Activated naive CD4-positive, alpha-beta T cell treated with anti-CD3 and anti-CD28 coated beads, Interleukin-2, amount 10 ng/mL, durations not matched to agents 7 days and 5 days (primary cell): ENCODE data around the gene PARVB.

Experiments
- CTCF ChIA-PET: fragments of 350-600 bp; sonication (Branson Sonifier 250); formaldehyde crosslinking; loops from one replicate; lab custom pipeline; 2021; ENCODE audit warnings: antibody characterized with exemption; lab: Charles Lee
- DNase-seq: peaks from one replicate; pipeline ENCODE4 v3.0.0-alpha.2; 2020
- H3K27ac Mint-ChIP-seq: one replicate; pipeline ENCODE4 v1.8.0; 2021; ENCODE audit warnings: mild to moderate bottlenecking, moderate library complexity, mixed read lengths
- H3K27me3 Mint-ChIP-seq: one replicate; pipeline ENCODE4 v1.8.0; 2021; ENCODE audit warnings: mild to moderate bottlenecking, mixed read lengths
- H3K36me3 Mint-ChIP-seq: one replicate; pipeline ENCODE4 v1.8.0; 2021; ENCODE audit warnings: mixed read lengths
- H3K4me1 Mint-ChIP-seq: one replicate; pipeline ENCODE4 v1.8.0; 2021; ENCODE audit warnings: mixed read lengths
- H3K4me3 Mint-ChIP-seq: one replicate; pipeline ENCODE4 v1.8.0; 2021; ENCODE audit warnings: mild to moderate bottlenecking, moderate library complexity, mixed read lengths
- H3K9me3 Mint-ChIP-seq: one replicate; pipeline ENCODE4 v1.8.0; 2021; ENCODE audit warnings: mixed read lengths

PARVB gene

DNA sequence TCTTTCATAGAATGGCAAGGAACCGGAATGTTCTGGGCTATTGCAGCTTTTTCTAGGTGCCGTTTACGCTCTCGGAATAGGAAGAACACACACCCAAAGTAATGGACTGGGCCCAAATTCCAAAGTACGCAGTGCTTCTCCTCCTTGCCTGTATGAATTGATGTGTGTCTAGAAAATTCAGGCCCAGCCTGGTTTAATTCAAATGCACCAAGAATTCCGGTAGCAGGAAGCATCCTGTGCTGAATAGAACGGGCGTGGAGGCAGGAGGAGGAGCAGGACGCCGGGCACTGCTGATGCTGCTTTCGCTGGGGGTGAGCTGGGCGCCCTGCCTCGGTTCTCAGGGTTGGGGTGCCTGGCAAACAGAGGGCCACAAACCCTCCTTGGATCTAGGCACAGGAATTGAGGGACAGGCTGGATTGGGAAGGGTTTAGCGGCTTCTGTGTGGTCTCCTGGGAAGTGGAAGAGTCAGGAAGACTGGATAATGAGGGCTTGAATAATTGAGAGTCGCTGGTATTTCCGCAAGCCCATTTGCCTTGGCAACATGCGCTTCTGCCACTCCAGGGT is 2.0 kb downstream of the PARVB start:
- Mint-ChIP-seq H3K36me3 (no peaks in the 10 kb centered on the region), H3K4me1 (peaks cover 42% of the 10 kb centered on the region), H3K9me3 (no peaks in the 10 kb centered on the region), H3K27ac (peak overlapping the region; percentile 85), H3K4me3 (peak overlapping the region; percentile 76), H3K27me3 (peaks cover 35% of the 10 kb centered on the region)
- no peak for DNase-seq
- CTCF ChIA-PET, result interaction anchor here (2.7 kb wide), 1 partner anchor 33 kb away, joined by 14 read pairs; no protein-coding TSS in a partner anchor

DNA sequence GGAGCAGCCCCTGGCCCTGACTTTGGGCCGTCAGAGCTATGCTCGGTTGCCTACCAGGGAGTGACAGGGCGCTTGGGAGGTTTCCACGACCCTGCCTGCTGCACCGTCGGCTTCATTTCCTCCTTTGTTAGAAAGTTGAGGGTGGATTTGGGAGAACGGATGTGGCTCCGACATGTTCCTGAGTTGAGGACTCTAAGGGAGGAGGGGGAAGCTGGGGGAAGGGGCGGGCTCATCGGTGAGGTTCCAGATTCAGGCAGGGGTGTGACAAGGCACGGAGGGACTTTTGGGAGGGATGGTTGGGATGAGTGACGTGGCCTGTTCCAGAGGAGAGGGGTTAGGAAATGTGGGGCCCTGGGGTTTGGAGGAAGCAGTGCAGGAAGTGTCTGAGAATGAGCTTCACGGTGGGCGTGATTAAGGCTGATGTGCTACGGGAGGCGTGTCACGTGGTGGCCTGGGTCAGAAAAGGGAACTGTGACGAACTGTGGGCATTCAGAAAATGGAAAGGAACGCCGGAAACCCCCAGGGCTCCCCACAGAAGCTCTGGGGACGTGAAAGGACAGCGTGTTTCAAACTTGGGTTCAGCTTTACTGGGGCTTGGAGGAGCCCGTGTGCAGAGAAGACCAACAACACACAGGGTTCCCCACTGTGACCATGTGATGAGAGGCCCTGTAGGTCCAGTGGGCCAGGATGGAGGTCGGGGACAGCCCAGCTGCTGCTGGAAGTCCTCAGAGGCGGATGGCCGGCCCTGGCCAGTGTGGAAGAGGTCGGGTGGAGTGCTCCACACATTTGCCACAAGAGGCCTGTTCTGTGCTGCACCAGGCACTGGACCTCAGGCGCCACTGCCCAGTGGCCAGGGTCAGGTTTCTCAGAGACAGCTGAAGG is 2.8 kb downstream of the PARVB start:
- Mint-ChIP-seq H3K27me3 (peaks cover 35% of the 10 kb centered on the region), H3K4me3 (peak overlapping the region; percentile 58), H3K27ac (peak overlapping the region; percentile 85), H3K36me3 (no peaks in the 10 kb centered on the region), H3K4me1 (peaks cover 49% of the 10 kb centered on the region), H3K9me3 (no peaks in the 10 kb centered on the region)
- peak; percentile 79 for DNase-seq
- CTCF ChIA-PET, result interaction anchor here (2.7 kb wide), 1 partner anchor 34 kb away, joined by 14 read pairs; no protein-coding TSS in a partner anchor

DNA sequence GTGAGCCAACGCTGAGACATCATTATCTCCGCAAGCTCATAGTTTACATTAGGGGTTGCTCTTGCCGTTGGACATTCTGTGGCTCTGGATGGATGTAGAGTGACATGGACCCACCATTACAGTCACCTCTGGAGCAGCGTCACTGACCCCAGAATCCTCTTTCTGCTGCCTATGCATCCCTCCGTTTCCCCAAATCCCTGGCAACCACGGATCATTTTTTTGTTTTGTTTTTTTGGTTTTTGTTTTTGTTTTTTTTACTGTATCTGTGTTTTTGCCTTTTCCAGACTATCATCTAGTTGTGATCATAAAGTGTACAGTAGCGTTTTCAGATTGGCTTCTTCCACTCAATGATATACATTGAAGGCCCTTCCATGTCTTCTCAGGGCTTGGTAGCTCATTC is 4.0 kb downstream of the PARVB start:
- no peaks in the 10 kb centered on the region for H3K9me3 Mint-ChIP-seq
- H3K27me3 Mint-ChIP-seq, result peaks cover 32% of the 10 kb centered on the region
- H3K4me1 Mint-ChIP-seq, result peaks cover 54% of the 10 kb centered on the region
- CTCF ChIA-PET, result interaction anchor here (0.5 to 2.7 kb wide), 2 partner anchors 35 to 608 kb away, joined by 3 to 14 read pairs; no protein-coding TSS in a partner anchor
- H3K36me3 Mint-ChIP-seq, result no peaks in the 10 kb centered on the region
- no peak for DNase-seq
- H3K4me3 Mint-ChIP-seq, result no peak overlapping the region
- H3K27ac Mint-ChIP-seq, result no peak overlapping the region

DNA sequence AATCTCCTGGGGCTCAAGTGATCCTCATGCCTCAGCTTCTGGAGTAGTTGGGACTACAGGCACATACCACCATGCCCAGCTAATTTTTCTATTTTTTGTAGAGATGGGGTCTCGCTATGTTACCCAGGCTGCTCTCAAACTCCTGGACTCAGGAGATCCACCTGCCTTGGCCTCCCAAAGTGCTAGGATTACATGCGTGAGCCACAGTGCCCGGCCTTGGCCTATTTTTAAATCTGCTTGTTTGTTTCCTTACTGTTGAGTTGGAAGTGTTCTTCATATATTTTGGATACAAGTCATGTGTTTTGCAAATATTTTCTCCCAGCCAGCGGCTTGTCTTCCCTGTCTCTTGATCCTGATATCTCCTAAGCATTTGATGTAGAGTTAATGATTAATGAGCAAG is 5.0 kb downstream of the PARVB start:
- H3K4me3 Mint-ChIP-seq, result no peak overlapping the region
- no peak overlapping the region for H3K27ac Mint-ChIP-seq
- no peak for DNase-seq
- peaks cover 27% of the 10 kb centered on the region for H3K27me3 Mint-ChIP-seq
- peaks cover 49% of the 10 kb centered on the region for H3K4me1 Mint-ChIP-seq
- no peaks in the 10 kb centered on the region for H3K36me3 Mint-ChIP-seq
- CTCF ChIA-PET, result no interaction called here
- no peaks in the 10 kb centered on the region for H3K9me3 Mint-ChIP-seq

DNA sequence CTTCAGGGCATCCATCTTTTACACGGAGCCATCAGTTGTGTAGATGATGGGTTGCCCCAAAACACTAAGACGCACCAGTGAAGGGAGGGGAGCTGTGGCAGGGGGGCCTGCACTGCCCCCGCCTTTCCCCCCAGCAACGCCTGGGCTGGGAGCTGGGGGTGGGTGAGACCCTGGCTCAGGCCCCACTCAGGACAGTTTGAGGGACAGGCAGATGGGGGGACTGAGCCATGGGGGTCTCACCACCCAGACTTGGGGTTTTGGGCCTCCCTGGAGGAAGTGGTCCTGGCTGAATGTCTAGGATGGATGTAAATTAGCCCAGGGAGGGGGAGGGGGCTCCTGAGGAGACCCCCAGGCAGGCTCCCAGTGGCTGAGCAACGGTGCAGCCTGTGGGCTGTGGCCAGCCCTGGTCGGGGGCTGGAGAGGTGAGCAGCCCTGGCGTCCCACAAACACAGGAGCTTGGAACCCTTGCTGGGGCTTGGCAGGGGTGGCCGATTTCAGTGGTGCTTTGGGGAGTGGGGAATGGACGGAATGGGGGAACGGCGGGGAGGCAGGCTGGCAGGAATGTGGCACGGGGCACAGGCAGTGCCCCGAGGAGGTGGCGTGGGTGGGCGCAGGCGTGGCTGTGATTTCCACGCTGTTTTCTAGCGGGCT is 6.1 kb downstream of the PARVB start:
- Mint-ChIP-seq H3K27ac (no peak overlapping the region), H3K36me3 (no peaks in the 10 kb centered on the region), H3K9me3 (no peaks in the 10 kb centered on the region), H3K4me1 (peaks cover 46% of the 10 kb centered on the region), H3K4me3 (no peak overlapping the region), H3K27me3 (peaks cover 20% of the 10 kb centered on the region)
- no peak for DNase-seq
- CTCF ChIA-PET, result interaction anchor here (1.8 kb wide), 1 partner anchor 52 kb away, joined by 4 read pairs; no protein-coding TSS in a partner anchor

DNA sequence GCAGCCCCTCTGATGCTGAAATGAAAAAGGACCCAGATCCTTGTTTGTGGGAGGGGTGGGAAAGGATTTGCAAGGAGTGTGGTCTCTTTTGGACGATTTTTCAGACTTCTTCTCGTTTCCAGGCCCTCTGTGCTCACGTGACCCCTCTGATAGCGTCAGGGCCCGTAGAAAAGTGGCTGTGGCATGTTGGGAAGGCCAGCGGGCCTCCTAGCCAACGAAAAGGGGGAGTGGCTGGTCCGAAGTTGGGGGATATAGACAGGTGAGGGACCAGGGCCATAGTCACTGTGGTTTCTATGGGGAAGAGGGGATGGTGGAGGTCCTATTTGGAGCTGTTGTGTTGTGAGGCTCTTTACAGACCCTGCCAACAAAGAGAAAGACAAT is 6.6 kb downstream of the PARVB start:
- no peaks in the 10 kb centered on the region for H3K36me3 Mint-ChIP-seq
- no peak overlapping the region for H3K27ac Mint-ChIP-seq
- H3K4me1 Mint-ChIP-seq, result peaks cover 42% of the 10 kb centered on the region
- H3K27me3 Mint-ChIP-seq, result peaks cover 15% of the 10 kb centered on the region
- no peak overlapping the region for H3K4me3 Mint-ChIP-seq
- CTCF ChIA-PET, result interaction anchor here (1.8 kb wide), 1 partner anchor 51 kb away, joined by 4 read pairs; no protein-coding TSS in a partner anchor
- DNase-seq, result no peak
- H3K9me3 Mint-ChIP-seq, result no peaks in the 10 kb centered on the region

DNA sequence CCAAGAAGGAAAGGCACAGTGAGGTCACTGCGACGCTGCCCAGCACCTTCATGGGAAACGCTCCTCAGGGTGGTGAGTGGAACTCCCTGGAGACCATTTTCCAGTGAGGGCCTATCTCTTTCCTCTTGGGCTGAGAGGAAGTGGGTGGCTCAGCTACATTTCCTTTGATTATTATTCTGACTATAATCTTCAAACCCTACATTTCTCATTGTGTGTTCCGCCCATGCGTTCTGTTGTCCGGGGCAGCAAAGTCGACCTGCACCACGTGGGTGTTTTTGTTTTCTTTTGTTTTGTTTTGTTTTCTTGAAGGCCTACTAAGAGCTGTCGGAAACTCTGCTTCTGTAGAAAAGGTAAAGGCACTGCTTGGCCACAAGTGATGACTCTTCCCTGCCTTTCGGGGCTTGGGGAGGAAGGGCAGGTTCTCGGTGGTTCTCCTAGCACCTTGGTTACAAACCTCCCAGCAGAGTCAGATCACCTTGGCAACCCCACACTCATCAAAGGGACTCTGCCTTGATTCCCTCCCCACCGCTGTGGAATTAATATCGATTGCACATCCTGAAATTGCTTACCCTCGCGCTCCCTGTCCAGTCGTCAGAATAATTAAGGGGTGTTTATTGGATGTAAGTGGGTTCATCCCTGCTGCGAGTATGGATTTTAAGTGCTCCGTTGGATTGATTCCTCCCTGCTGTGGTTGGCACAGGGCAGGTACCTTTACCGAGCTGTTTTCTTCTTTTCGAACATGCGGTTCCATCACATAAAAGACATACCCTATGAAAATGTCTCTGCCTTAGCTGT is 7.3 kb downstream of the PARVB start:
- H3K27me3 Mint-ChIP-seq, result peaks cover 10% of the 10 kb centered on the region
- CTCF ChIA-PET, result interaction anchor here (1.8 kb wide), 1 partner anchor 51 kb away, joined by 4 read pairs; no protein-coding TSS in a partner anchor
- peaks cover 36% of the 10 kb centered on the region for H3K4me1 Mint-ChIP-seq
- peak; percentile 35 for DNase-seq
- H3K4me3 Mint-ChIP-seq, result no peak overlapping the region
- H3K9me3 Mint-ChIP-seq, result no peaks in the 10 kb centered on the region
- no peaks in the 10 kb centered on the region for H3K36me3 Mint-ChIP-seq
- H3K27ac Mint-ChIP-seq, result peak overlapping the region; percentile 61

DNA sequence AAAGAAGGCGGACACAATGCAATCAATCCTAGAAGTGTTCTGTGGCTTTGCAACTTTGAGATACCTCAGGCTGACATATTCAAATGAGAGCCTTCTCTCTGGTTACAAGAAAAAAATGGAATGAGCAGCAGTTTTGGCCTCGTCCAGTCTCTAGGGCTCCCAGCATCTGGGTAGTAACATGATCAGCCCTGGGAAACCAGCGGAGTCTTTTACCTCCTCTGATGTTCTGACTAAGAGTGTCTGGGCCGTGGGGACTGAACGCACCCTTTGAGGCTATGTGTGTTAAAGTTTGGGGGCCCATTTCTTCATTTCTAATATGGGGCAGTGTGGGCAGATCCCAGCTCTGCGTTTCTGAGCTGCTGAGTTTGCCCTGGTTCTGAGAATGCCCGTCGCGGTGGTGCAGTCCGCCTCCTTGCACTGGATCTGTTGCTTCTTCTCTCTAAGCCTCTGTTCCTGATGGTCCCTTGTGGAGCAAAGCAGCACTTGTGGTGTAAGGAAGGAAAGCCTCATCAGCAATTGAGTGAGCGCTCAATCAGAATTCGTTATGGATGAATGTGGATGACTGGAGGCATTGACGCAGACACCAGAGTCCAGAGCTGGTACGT is 8.1 kb downstream of the PARVB start:
- DNase-seq, result no peak
- Mint-ChIP-seq H3K27ac (no peak overlapping the region), H3K9me3 (no peaks in the 10 kb centered on the region), H3K4me1 (peaks cover 27% of the 10 kb centered on the region), H3K4me3 (no peak overlapping the region), H3K27me3 (peaks cover under 1% of the 10 kb centered on the region), H3K36me3 (no peaks in the 10 kb centered on the region)
- CTCF ChIA-PET, result interaction anchor here (1.4 to 1.8 kb wide), 2 partner anchors 50 to 54 kb away, joined by 3 to 4 read pairs; no protein-coding TSS in a partner anchor

DNA sequence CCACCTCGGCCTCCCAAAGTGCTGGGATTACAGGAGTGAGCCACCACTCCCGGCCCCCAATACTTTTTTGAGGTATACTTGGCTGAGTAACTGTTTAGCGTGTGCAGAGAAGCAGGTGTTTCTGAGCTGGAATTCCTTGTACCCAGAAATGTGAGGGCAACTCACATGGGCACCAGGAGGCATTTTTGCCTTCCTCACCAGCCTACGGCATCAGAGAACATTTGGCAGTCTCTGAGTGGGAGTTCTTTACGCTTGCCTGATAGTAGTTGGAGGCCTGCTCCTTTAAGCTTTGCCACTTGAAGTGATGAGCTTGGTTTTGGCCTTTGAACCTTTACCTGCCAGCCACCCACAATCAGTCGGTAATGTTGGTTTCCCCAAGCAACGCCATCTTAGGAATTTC is 9.2 kb downstream of the PARVB start:
- peaks cover 3% of the 10 kb centered on the region for H3K27me3 Mint-ChIP-seq
- no peak overlapping the region for H3K27ac Mint-ChIP-seq
- H3K9me3 Mint-ChIP-seq, result no peaks in the 10 kb centered on the region
- H3K4me1 Mint-ChIP-seq, result peaks cover 19% of the 10 kb centered on the region
- no peak overlapping the region for H3K4me3 Mint-ChIP-seq
- no peak for DNase-seq
- CTCF ChIA-PET, result interaction anchor here (1.3 to 1.4 kb wide), 3 partner anchors 10 to 52 kb away, joined by 3 read pairs; no protein-coding TSS in a partner anchor
- no peaks in the 10 kb centered on the region for H3K36me3 Mint-ChIP-seq

DNA sequence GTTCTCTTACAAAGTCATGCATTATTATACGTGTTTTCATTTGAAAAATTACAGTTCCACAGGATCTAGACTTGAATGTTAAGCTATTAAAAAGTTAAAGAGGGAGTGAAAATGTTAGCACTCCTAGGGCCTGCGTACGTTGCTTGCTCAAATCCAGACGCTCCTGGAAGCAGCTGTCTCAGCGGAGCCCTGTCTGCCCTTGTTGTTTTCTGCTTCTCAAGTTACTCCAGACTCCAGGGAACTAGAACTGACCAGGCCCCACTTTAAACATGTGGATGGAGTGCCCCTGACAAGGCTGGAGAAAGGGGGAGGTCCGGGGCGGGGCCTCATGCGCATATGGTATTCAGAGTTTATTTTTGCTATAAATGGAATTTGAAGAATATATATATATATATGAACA is 9.6 kb downstream of the PARVB start:
- H3K9me3 Mint-ChIP-seq, result no peaks in the 10 kb centered on the region
- CTCF ChIA-PET, result interaction anchor here (1.3 kb wide), 2 partner anchors 9 to 17 kb away, joined by 3 read pairs; no protein-coding TSS in a partner anchor
- no peak for DNase-seq
- no peak overlapping the region for H3K27ac Mint-ChIP-seq
- H3K4me1 Mint-ChIP-seq, result peaks cover 18% of the 10 kb centered on the region
- peaks cover 7% of the 10 kb centered on the region for H3K27me3 Mint-ChIP-seq
- no peaks in the 10 kb centered on the region for H3K36me3 Mint-ChIP-seq
- no peak overlapping the region for H3K4me3 Mint-ChIP-seq

DNA sequence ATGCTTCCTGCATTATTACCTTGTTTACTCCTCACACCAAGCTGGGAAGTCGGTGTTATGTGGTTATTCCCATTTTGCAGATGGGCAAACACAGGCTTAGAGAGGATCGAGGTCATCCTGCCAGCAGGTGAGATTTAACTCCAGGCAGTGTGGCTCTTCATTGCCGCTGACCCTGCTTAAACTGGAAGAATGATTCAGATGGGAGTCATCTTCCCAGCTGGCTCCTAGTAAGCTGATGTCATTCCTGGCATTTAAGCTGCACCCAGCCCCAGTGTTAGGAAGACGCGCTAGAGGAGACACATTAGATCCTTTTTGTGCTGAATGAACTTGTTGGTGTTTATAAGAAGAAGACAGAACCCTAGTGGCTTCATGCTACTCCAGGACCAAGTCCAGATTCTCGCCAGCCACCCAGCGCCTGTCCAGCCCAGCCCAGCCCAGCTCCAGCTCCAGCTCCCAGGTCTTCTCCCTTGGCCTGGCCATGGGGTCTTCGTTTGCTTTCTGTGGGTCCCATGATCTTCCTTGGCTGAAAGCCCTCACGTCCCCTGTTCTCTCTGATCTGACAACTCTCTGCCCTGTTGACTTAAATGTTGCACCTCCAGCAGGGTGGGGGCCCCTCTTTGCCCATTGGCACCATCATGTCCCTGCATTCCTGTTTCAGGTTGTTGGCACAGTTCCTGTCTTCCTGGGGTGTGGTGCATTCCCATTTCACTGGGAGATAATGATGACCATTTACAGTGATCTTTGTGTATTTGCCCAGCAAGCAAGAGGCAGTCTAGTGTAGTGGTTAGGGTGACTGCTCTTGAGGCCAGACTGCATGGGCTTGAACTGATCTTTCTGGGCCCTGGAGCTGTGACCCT is 13.6 kb downstream of the PARVB start:
- CTCF ChIA-PET, result interaction anchor here (1.3 kb wide), 1 partner anchor 44 kb away, joined by 4 read pairs; no protein-coding TSS in a partner anchor
- no peaks in the 10 kb centered on the region for H3K36me3 Mint-ChIP-seq
- no peak overlapping the region for H3K4me3 Mint-ChIP-seq
- peaks cover 14% of the 10 kb centered on the region for H3K27me3 Mint-ChIP-seq
- no peak overlapping the region for H3K27ac Mint-ChIP-seq
- no peaks in the 10 kb centered on the region for H3K9me3 Mint-ChIP-seq
- DNase-seq, result no peak
- peaks cover 13% of the 10 kb centered on the region for H3K4me1 Mint-ChIP-seq

DNA sequence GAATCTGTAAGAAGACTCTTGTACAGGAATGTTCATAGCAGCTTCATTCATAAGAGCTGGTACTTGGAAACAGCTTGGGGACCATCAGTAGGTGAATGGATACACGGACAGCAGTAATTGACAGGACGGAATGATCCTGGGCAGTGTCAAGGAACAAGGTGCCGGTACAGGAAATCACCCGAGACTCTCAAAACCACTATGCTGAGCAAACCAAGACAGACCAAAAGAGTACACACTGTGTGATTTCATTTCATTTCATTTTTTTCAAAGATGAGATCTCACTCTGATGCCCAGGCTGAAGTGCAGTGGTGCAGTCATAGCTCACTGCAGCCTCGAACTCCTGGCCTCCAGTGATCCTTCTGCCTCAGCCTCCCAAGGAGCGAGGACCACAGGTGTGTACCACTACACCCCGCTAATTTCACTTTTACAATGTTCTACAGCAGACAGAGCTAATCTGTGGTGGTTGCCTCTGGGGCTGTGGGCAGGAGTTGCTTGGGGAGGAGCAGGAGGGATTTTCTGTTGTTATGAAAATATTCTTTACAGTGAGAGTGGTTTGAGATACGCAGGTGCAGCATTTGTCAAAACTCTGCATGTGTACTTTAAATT is 15.6 kb downstream of the PARVB start:
- CTCF ChIA-PET, result interaction anchor here (0.8 to 1.2 kb wide), 2 partner anchors 11 to 41 kb away, joined by 3 read pairs; no protein-coding TSS in a partner anchor
- peaks cover 19% of the 10 kb centered on the region for H3K4me1 Mint-ChIP-seq
- H3K27ac Mint-ChIP-seq, result peak overlapping the region; percentile 35
- DNase-seq, result no peak
- H3K36me3 Mint-ChIP-seq, result no peaks in the 10 kb centered on the region
- peaks cover 14% of the 10 kb centered on the region for H3K27me3 Mint-ChIP-seq
- no peaks in the 10 kb centered on the region for H3K9me3 Mint-ChIP-seq
- no peak overlapping the region for H3K4me3 Mint-ChIP-seq
